Left ventricle myocardium superior (tissue), 1 donor: ENCODE measurements around the gene TEX22. TPM values are rescaled to one million over a fixed set of nuclear protein-coding genes. Genes with fewer than 3 reads are reported as not detected.

Experiments
- ATAC-seq: fragments of 200-7000 bp; cut with Tn5 transposase; one replicate; pipeline ENCODE4 v1.9.1; 2020; ENCODE audit warnings: mild to moderate bottlenecking, moderate library complexity
- DNase-seq: peaks from one replicate; pipeline ENCODE4 v3.0.0-alpha.2; 2020
- intact Hi-C: fragments of 100-400 bp; cut with micrococcal nuclease; formaldehyde crosslinking; loops from one replicate; pipeline ENCODE4 v1.11.0; 2022
- total RNA-seq: library from RNA; stranded (reverse); fragmentation: NEBNext Ultra II Directional; extraction: Animal tissue kit (Norgen Biotek cat#: 25700); gene quantifications from one replicate; pipeline ENCODE4 v1.2.1, GENCODE V29; 2021
- donor health status: DM: no; HTN: yes; CAD: no; lungs with severe emphysema.

The TEX22 gene
- total RNA-seq, 1 donor from 2014 or later, result 1.6 TPM

GRCh38 chr14:105461903-105462302, 63.6 kb downstream of the TEX22 start:
- ATAC-seq (no peak), DNase-seq (no peak)
- intact Hi-C loops, result no loop called here

Other genes starting within 250 kb of the TEX22 start
- 33.6 TPM for gene JAG2, start 229.8 kb upstream of the TEX22 start, total RNA-seq
- 34.7 TPM for gene NUDT14, start 217.2 kb upstream of the TEX22 start, total RNA-seq
- 51.6 TPM for gene BTBD6, start 150.0 kb upstream of the TEX22 start, total RNA-seq
- 20.3 TPM for gene BRF1, start 97.5 kb upstream of the TEX22 start, total RNA-seq
- 76.2 TPM for gene PACS2, start 83.8 kb upstream of the TEX22 start, total RNA-seq
- 201 TPM for gene MTA1, start 21.3 kb downstream of the TEX22 start, total RNA-seq
- 1,036 TPM for gene CRIP2, start 76.3 kb downstream of the TEX22 start, total RNA-seq
- gene CRIP1, start 88.3 kb downstream of the TEX22 start, total RNA-seq, result 59.4 TPM
- 5.1 TPM for gene TEDC1, start 92.7 kb downstream of the TEX22 start, total RNA-seq
- 4.0 TPM for gene TMEM121, start 128.0 kb downstream of the TEX22 start, total RNA-seq